ENCODE measurements around the gene PIK3C2G.

DNA sequence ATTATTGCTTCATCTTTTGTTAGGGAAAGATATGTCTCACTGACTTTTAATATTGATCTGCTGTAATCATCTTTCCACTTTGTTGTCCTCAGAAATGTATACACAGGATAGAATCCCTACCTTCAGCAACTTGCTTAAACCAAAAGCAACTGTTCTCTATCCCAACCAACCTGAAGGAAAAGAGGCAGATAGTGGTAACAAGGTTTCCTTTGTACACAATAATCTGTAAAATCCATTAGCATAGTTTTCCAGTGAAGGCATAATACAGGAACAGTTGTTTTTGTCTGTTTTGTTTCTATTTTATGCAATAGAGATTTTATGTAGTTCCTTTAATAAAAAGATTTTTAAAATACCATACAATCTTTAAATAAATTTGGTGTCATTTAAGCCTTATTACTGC lies 170.5 kb downstream of the PIK3C2G start:
- TF ChIP-seq POLR2A (IDR thresholded peaks at IDR 0.05): no peak
- no peak for TF ChIP-seq POLR2AphosphoS5 (IDR thresholded peaks at IDR 0.05)
